Kidney tubule cell (primary cell): ENCODE measurements around the gene SKAP2.

Experiments
- DNase-seq: peaks from one replicate; pipeline ENCODE4 v3.0.0-alpha.2; 2018; ENCODE audit warnings: low spot score

Gene SKAP2, protein sequence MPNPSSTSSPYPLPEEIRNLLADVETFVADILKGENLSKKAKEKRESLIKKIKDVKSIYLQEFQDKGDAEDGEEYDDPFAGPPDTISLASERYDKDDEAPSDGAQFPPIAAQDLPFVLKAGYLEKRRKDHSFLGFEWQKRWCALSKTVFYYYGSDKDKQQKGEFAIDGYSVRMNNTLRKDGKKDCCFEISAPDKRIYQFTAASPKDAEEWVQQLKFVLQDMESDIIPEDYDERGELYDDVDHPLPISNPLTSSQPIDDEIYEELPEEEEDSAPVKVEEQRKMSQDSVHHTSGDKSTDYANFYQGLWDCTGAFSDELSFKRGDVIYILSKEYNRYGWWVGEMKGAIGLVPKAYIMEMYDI

GRCh38 chr7:26864309-26865093 is at the start of gene SKAP2:
Gene SKAP2, minus strand, starts transcription at chr7:26864590. Its CDS starts 161 bp downstream, at chr7:26864429.
- DNase-seq: peak; percentile 100

GRCh38 chr7:26912933-26913536 is 48.6 kb upstream of the SKAP2 start:
- no peak for DNase-seq

- DNase-seq: no peak
Observed at GRCh38 chr7:26912338-26912737, 47.9 kb upstream of the SKAP2 start.

DNA sequence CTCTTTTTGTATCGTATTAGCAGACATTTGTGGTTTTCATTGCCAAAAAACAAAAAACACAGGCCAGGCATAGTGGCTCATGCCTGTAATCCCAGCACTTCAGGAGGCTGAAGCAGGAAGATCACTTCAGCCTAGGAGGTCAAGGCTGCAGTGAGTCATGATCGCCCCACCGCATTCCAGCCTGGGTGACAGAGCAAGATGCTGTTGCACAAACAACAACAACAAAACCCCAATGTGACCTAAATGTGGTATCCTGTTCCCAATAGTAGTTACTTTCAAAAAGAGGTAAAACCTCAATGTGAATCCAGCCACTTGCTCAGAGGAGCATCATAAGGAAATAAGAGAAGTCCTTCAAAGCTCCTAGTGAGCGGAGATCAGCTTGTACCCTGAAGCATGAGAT is 45.8 kb upstream of the SKAP2 start:
- DNase-seq: peak; percentile 79

GRCh38 chr7:26900251-26900650 is 35.9 kb upstream of the SKAP2 start:
- peak; percentile 4 for DNase-seq

DNA sequence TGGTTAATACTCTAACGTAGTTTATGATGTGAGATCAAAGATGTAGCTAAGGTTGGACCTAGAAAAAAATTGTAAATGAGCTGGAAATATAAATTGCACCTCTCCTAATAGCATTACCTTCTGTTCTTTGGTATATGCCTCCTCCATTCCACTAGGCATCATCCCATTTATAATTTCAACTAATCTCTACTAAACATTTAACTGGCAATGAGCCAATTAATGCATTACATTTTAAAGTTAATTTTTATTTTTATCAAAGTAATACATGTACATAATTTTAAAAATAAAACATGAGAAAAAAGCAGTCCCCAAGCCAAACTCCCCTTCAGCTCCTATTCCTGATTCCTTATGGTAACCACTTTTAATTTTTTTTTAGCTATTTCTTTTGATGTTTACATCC is 35.1 kb upstream of the SKAP2 start:
- DNase-seq: no peak

GRCh38 chr7:26898891-26899290 is 34.5 kb upstream of the SKAP2 start:
- DNase-seq: no peak

DNA sequence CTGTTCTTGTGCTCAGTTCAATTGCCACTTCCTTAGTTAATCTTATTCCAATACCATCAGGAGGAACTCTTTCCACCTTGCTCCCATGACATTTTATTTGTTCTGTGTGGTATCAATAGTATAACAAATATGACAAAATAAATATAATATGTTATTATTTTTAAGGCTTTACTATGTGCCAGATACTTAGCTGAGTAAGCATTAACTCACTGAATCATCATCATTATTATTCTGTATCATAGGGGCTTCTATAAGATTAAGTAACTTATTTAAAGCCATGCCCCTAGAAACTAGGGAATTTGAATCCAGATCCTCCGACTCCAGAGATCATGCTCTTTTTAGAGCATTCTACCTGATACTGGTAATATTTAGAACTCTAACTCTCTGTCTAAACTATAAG is 33.5 kb upstream of the SKAP2 start:
- DNase-seq: no peak

DNA sequence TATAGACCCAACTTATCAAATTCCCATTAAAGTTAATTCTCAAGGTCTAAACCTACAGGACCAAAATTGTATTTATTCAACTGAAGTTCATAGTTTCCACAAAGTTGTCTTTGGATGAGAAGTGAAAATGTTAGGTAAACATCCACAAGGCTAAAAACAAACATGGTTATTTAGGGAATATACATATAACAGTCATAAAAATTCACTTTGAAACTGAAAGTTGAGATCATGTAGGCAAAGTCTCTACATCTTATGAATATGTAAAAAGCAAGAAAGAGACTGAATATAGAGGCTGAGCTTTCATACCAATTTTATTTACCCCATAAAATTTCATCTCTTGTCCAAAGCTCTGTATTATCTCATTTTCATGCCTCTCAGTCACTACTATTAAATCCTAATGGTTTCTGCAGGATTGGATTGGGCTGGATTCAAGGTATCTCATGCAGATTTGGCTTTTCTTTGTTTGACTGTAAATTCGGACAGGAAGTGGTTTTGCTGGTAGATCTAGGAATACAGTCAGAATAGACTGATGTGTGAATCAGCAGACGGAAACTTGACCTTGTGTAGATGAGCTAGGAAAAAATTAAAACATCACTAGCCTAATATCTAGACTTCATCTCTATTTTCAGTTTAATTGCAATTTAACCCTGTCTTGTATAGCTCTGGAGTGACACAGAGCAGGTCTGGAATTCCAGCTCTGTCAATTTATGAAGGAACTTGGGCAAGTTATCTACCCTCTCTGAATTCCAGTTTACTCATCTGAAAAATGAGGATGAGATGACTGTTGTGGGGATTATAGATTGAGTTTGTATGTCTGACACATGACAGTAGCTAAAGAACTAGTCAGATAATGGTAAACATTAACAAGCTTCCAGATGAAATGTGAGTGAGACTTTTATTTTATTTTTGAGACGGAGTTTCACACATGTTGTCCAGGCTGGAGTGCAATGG is 27.3 kb upstream of the SKAP2 start:
- DNase-seq: peak; percentile 93

GRCh38 chr7:26880852-26881251 is 16.5 kb upstream of the SKAP2 start:
- no peak for DNase-seq

- no peak for DNase-seq
Observed at GRCh38 chr7:26879671-26880070, 15.3 kb upstream of the SKAP2 start.

GRCh38 chr7:26868841-26869495 is 4.6 kb upstream of the SKAP2 start:
- no peak for DNase-seq

GRCh38 chr7:26865094-26865388 is 651 bp upstream of the SKAP2 start:
- DNase-seq: no peak

DNA sequence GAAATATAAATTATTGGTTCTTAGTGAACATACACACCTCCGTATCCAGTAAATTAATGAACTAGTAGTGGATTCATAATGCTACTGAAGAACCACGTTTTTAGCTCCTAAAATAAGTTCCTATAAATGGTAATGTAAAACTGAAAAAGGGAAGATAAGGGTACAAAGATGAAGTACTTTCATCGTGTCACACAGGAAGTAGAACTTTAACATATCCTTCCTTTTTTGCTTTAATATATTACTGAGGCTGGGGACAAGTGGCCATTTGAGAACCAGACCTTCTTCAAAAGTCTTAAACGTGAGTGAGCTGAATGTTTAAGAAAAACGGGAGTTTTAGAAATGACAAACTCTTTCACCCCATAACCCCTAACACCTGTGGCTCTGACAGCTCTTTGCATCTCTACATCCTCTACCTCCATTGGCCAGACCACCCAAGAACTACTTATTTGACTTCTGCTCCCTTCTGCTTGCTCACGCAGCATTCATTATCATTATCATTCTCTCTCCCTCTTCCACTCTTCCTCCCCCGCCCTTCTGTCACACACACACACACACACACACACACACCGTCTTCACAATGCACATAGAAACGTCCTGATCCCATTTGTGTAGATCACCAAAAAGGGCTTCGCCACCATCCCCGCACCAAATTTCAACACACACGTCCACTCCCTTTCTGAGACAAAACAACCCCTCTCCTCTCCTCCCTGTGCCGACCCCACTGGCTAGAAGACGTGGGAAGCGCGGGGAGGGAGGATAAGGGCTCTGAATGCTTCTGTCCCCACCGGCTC is 677 bp downstream of the SKAP2 start:
- peak; percentile 49 for DNase-seq

GRCh38 chr7:26862834-26863233 is 1.6 kb downstream of the SKAP2 start:
- no peak for DNase-seq

DNA sequence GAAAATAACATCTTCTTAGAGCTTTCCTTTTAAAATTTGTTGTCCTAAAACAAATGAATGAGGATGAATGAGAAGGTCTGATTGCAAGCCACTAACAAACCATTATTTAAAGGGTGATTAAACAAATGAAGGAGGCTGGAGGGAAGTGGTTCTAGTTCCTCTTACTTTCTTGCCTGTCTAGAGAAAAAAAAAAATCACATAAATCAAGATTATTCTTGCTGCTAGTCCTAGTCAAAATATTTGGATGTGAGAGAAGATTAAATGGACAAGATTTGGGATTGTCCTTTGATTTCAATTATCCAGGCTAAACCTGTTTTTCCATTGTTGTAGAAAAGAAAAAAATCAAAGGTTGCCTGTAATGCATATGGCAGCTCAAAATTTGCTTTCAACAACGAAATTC is 3.3 kb downstream of the SKAP2 start:
- DNase-seq: no peak

GRCh38 chr7:26860361-26860760 is 4.0 kb downstream of the SKAP2 start:
- DNase-seq: peak; percentile 64

- no peak for DNase-seq
Observed at GRCh38 chr7:26859720-26860119, 4.7 kb downstream of the SKAP2 start.

DNA sequence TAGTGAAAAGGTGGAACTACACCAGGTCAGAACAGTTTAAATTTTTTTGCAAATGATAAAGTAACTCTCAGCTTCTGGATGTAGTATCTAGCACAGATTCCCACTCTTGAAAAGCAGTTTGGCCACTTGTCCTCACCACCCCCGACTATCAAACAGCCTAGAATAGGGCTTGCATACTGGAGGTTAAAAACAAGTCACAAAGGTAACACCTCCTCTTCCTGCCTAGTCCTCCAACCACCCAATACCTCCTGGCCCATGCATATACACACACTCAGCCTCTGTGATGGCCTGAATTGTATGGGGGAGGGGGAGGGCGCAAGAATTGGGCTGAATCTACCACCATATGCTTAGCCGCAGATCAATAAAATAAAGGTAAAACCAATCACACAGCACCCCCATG is 5.7 kb downstream of the SKAP2 start:
- DNase-seq: peak; percentile 55

DNA sequence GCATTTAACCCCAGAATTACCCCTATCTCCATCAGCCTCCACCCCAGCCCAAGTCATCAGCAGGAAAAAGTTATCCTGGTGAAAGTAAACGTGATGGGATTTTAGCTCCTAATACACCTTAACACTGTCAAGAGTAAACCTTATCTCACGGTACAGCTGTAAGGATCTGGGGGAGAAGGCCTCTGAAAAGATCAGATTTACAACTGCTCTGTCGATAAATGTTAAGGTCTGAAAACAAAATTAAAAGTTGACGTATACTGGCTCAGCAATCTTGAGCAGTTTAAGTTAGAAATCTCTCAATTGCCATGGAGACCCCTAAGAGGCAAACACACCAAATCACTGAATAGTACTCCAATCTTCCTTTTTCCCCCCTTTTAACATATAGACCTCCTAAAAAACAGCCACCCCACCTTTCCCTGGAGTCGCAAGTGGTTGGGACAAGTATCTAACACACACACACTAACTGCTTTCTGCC is 6.1 kb downstream of the SKAP2 start:
- DNase-seq: no peak
